Hepatocyte (in vitro differentiated cells): ENCODE data around the gene TNFSF8.

ENCODE experiments used
- EZH2 ChIP-seq: fragments of 200-600 bp; sonication (generic); IDR thresholded peaks from 2 replicates; pipeline ENCODE4 v1.6.1; 2016; ENCODE audit warnings: antibody characterized with exemption, mild to moderate bottlenecking, borderline replicate concordance
- TF ChIP-seq, protein P1 (sequence below): fragments of 200-600 bp; sonication (generic); IDR thresholded peaks from 2 replicates; pipeline ENCODE4 v1.5.1; 2016; ENCODE audit warnings: antibody characterized with exemption, mild to moderate bottlenecking; ENCODE audit not compliant: poor library complexity

DNA sequence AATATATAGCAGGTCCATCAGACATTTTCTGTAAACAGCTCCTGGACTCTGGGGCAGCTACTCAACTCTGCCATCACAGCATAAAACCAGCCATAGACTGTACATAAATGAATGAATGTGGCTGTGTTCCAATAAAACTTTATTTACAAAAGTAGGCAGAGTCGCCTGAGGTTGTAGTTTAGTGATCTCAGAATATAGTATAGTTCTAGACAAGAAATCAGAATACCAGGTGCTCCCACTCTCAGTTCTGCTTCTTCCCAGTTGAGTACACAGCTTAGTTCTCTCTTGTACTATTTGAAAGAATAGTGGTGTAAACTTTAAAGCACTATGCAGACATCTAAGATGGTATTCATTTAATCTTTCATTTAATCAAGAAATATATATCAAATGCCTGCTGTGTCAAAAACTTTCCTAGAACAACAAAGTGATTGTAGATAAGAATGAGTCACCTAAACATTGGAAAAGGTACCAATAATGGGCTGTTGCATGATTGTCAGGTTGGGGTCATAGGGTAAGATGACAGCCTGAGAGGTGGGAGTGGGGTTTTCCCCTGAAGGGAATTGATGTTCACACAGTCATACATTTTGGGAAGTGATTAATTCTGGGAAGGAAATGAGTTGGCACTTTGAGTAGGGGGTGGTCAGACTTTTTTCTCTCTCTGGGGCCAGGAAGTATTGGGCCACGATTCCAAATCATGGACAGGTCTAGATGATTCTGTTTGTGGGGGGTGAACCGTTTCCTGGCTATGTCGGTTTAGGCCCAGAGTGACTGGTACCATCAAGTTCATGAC lies 37.0 kb downstream of the TNFSF8 start:
- TF ChIP-seq, protein P1, sequence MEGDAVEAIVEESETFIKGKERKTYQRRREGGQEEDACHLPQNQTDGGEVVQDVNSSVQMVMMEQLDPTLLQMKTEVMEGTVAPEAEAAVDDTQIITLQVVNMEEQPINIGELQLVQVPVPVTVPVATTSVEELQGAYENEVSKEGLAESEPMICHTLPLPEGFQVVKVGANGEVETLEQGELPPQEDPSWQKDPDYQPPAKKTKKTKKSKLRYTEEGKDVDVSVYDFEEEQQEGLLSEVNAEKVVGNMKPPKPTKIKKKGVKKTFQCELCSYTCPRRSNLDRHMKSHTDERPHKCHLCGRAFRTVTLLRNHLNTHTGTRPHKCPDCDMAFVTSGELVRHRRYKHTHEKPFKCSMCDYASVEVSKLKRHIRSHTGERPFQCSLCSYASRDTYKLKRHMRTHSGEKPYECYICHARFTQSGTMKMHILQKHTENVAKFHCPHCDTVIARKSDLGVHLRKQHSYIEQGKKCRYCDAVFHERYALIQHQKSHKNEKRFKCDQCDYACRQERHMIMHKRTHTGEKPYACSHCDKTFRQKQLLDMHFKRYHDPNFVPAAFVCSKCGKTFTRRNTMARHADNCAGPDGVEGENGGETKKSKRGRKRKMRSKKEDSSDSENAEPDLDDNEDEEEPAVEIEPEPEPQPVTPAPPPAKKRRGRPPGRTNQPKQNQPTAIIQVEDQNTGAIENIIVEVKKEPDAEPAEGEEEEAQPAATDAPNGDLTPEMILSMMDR, result no peak
- TF ChIP-seq EZH2, result no peak
